ENCODE results near the gene MRPL32. TPM values are rescaled to one million over a fixed set of nuclear protein-coding genes. Genes with fewer than 3 reads are reported as not detected.

MRPL32 gene
- total and polyA plus RNA-seq, 4 experiments from 2014 or later = 42.5 to 53.3 (median 48.8) TPM

- no peaks in the 10 kb centered on the region for H3K36me3 Mint-ChIP-seq
- Histone ChIP-seq H3K9me3 (ENCODE audit: control insufficient read depth in 1 of 2, low read length in 2 of 2) (no peaks in the 10 kb centered on the region), H3K27ac (ENCODE audit: low read depth, low read length) (no peak overlapping the region), H3K36me3 (ENCODE audit: insufficient read depth, low read length) (no peaks in the 10 kb centered on the region), H3K4me3 (ENCODE audit: low read length in 2 of 2) (no peak overlapping the region), H3K4me1 (ENCODE audit: insufficient read depth, low read length) (no peaks in the 10 kb centered on the region), H3K27me3 (ENCODE audit: insufficient read depth, low read length) (no peaks in the 10 kb centered on the region)
- ChIA-PET CTCF (ENCODE audit: partially characterized antibody) (interaction anchor here (0.9 kb wide), 1 partner anchor 23 kb away, joined by 3 read pairs; no protein-coding TSS in a partner anchor), POLR2A (ENCODE audit: partially characterized antibody) (no interaction called here)
- DNase-seq = no peak
- H3K27ac Mint-ChIP-seq = no peak overlapping the region
- H3K4me3 Mint-ChIP-seq = no peak overlapping the region
- intact Hi-C loops (cut with micrococcal nuclease) = no loop called here
- H3K27me3 Mint-ChIP-seq = peaks cover 8 to 11% of the 10 kb centered on the region in 2 donors
- H3K4me1 Mint-ChIP-seq = no peaks in the 10 kb centered on the region
- H3K9me3 Mint-ChIP-seq = peaks cover 0 to 3% (median 0%) of the 10 kb centered on the region in 8 donors
Measured at GRCh38 chr7:42964293-42964692, 32.1 kb downstream of the MRPL32 start.

- no peak overlapping the region for H3K27ac Mint-ChIP-seq
- CTCF ChIA-PET (ENCODE audit: partially characterized antibody) = interaction anchor here (0.9 kb wide), 1 partner anchor 24 kb away, joined by 3 read pairs; no protein-coding TSS in a partner anchor
Measured at GRCh38 chr7:42964849-42965805, 33.0 kb downstream of the MRPL32 start.

DNA sequence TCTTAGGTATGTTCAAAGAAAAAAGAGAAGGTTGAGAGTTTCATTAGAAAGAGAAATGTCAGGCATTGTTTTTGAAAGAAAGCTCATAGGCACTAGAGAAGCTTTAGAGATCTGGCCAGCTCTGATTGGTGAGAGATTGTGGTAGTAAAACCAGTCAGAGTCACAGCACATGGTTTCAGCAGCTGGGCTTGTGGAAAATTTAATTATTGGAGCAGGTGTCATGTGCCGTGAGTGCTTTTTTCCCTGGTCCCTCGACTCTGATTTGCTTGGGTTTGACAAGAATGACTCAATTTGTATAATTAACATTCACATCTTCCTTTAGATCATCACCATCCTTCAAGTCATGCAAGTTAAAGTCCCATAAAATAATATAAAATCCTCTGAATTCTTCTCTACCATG lies 35.2 kb downstream of the MRPL32 start:
- H3K4me1 ChIP-seq (ENCODE audit: insufficient read depth, low read length) = no peaks in the 10 kb centered on the region
- ChIA-PET POLR2A (ENCODE audit: partially characterized antibody) (no interaction called here), CTCF (ENCODE audit: partially characterized antibody) (no interaction called here)
- no peak overlapping the region for H3K27ac Mint-ChIP-seq
- H3K9me3 ChIP-seq (ENCODE audit: control insufficient read depth in 1 of 2, low read length in 2 of 2) = no peaks in the 10 kb centered on the region
- DNase-seq = no peak
- H3K4me3 ChIP-seq (ENCODE audit: low read length in 2 of 2) = no peak overlapping the region
- intact Hi-C loops (cut with micrococcal nuclease) = no loop called here
- H3K36me3 Mint-ChIP-seq = no peaks in the 10 kb centered on the region
- H3K36me3 ChIP-seq (ENCODE audit: insufficient read depth, low read length) = no peaks in the 10 kb centered on the region
- peaks cover 0 to 3% (median 0%) of the 10 kb centered on the region in 8 donors for H3K9me3 Mint-ChIP-seq
- H3K4me1 Mint-ChIP-seq = no peaks in the 10 kb centered on the region
- no peaks in the 10 kb centered on the region for H3K27me3 ChIP-seq (ENCODE audit: insufficient read depth, low read length)
- H3K27me3 Mint-ChIP-seq = peaks cover 0 to 6% of the 10 kb centered on the region in 2 donors
- H3K4me3 Mint-ChIP-seq = no peak overlapping the region
- no peak overlapping the region for H3K27ac ChIP-seq (ENCODE audit: low read depth, low read length)

More at GRCh38 chr7:42964849-42965805, 33.0 kb downstream of the MRPL32 start:
- no peak overlapping the region for H3K27ac ChIP-seq (ENCODE audit: low read depth, low read length)
- H3K9me3 ChIP-seq (ENCODE audit: control insufficient read depth in 1 of 2, low read length in 2 of 2) = no peaks in the 10 kb centered on the region
- Mint-ChIP-seq H3K36me3 (no peaks in the 10 kb centered on the region), H3K9me3 (peaks cover 0 to 2% (median 0%) of the 10 kb centered on the region in 8 donors), H3K27me3 (peaks cover 7 to 9% of the 10 kb centered on the region in 2 donors), H3K4me1 (no peaks in the 10 kb centered on the region), H3K4me3 (no peak overlapping the region)
- H3K4me3 ChIP-seq (ENCODE audit: low read length in 2 of 2) = no peak overlapping the region
- no peak for DNase-seq
- POLR2A ChIA-PET (ENCODE audit: partially characterized antibody) = no interaction called here
- intact Hi-C loops (cut with micrococcal nuclease) = no loop called here
- H3K36me3 ChIP-seq (ENCODE audit: insufficient read depth, low read length) = no peaks in the 10 kb centered on the region
- H3K4me1 ChIP-seq (ENCODE audit: insufficient read depth, low read length) = no peaks in the 10 kb centered on the region
- no peaks in the 10 kb centered on the region for H3K27me3 ChIP-seq (ENCODE audit: insufficient read depth, low read length)

DNA sequence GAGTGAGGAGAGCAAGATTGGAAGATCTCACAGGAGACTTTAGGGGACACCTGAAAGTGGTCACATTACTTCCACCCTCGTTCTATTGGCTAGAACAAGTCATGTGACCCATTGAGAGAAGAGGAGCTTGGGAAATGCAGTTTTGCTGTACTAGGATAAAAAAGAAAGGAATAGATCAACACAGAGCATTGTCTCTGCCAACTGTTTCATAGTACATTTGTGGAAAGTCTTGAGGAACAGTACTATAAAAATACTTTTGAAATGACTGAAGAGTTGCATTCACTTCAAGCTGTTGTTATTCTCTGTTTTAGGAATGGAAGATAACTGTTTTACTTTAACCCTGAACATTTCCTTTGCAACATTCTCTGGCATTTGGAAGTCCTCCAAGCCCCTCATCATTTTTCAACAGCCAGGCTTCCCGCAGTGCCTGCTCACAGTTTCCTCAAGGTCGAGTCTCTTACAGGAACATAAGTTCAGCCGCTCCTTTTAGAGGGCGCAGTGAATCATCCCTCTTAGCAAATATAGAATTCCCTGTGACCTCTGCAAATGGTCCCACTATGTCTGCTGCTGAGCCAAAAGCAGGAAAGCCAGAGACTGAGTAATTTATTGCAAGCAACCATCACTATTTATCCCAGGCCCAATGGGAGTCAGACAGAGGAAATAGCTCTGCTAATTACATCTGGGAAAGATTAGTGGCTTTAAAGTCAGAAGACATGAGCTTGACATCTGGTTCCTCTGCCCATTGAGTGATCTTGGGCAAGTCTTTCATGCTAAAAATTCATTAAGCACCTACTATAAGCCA lies 40.7 kb downstream of the MRPL32 start:
- no peak overlapping the region for H3K27ac ChIP-seq (ENCODE audit: low read depth, low read length)
- no peaks in the 10 kb centered on the region for H3K4me1 ChIP-seq (ENCODE audit: insufficient read depth, low read length)
- peaks cover 0 to 4% (median 0%) of the 10 kb centered on the region in 8 donors for H3K9me3 Mint-ChIP-seq
- ChIA-PET CTCF (ENCODE audit: partially characterized antibody) (no interaction called here), POLR2A (ENCODE audit: partially characterized antibody) (no interaction called here)
- no peak for DNase-seq
- no peaks in the 10 kb centered on the region for H3K36me3 Mint-ChIP-seq
- intact Hi-C loops (cut with micrococcal nuclease) = no loop called here
- H3K4me3 ChIP-seq (ENCODE audit: low read length in 2 of 2) = no peak overlapping the region
- no peaks in the 10 kb centered on the region for H3K36me3 ChIP-seq (ENCODE audit: insufficient read depth, low read length)
- no peaks in the 10 kb centered on the region for H3K27me3 ChIP-seq (ENCODE audit: insufficient read depth, low read length)
- H3K27me3 Mint-ChIP-seq = peaks cover 5 to 7% of the 10 kb centered on the region in 2 donors
- H3K4me3 Mint-ChIP-seq = no peak overlapping the region
- no peaks in the 10 kb centered on the region for H3K4me1 Mint-ChIP-seq
- H3K9me3 ChIP-seq (ENCODE audit: control insufficient read depth in 1 of 2, low read length in 2 of 2) = no peaks in the 10 kb centered on the region
- no peak overlapping the region for H3K27ac Mint-ChIP-seq

GRCh38 chr7:42976371-42976770 lies 44.2 kb downstream of the MRPL32 start:
- Mint-ChIP-seq H3K27ac (no peak overlapping the region), H3K36me3 (no peaks in the 10 kb centered on the region), H3K4me3 (no peak overlapping the region), H3K4me1 (no peaks in the 10 kb centered on the region), H3K27me3 (peaks cover 7 to 11% of the 10 kb centered on the region in 2 donors), H3K9me3 (peaks cover 0 to 2% (median 0%) of the 10 kb centered on the region in 8 donors)
- Histone ChIP-seq H3K9me3 (ENCODE audit: control insufficient read depth in 1 of 2, low read length in 2 of 2) (no peaks in the 10 kb centered on the region), H3K27ac (ENCODE audit: low read depth, low read length) (no peak overlapping the region), H3K27me3 (ENCODE audit: insufficient read depth, low read length) (no peaks in the 10 kb centered on the region), H3K4me3 (ENCODE audit: low read length in 2 of 2) (no peak overlapping the region), H3K36me3 (ENCODE audit: insufficient read depth, low read length) (no peaks in the 10 kb centered on the region), H3K4me1 (ENCODE audit: insufficient read depth, low read length) (no peaks in the 10 kb centered on the region)
- CTCF ChIA-PET (ENCODE audit: partially characterized antibody) = interaction anchor here (0.5 kb wide), 1 partner anchor 596 kb away, joined by 3 read pairs; no protein-coding TSS in a partner anchor
- POLR2A ChIA-PET (ENCODE audit: partially characterized antibody) = no interaction called here
- no peak for DNase-seq
- intact Hi-C loops (cut with micrococcal nuclease) = no loop called here

DNA sequence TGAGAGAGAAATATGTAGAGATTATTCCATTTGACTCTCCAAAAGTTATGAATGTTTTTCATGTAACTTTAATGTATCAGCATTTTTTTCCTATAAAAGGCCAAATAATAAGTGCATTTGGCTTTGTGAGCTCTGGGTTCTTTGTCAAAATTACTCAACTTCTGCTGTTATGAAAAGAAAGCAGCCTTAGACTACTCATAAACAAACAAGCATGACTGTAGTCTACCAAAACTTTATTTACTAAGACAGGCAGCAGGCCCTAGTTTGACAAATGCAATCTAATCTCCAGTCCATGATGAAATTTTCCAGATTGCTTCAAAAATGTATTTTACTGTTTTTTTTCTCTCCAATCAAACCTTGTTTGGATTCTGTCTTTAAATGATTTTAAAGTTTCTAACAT lies 46.3 kb downstream of the MRPL32 start:
- no peaks in the 10 kb centered on the region for H3K4me1 ChIP-seq (ENCODE audit: insufficient read depth, low read length)

GRCh38 chr7:42980084-42980483 lies 47.9 kb downstream of the MRPL32 start:
- ChIA-PET POLR2A (ENCODE audit: partially characterized antibody) (no interaction called here), CTCF (ENCODE audit: partially characterized antibody) (no interaction called here)
- Mint-ChIP-seq H3K27ac (no peak overlapping the region), H3K4me3 (no peak overlapping the region), H3K27me3 (peaks cover 3 to 9% of the 10 kb centered on the region in 2 donors), H3K36me3 (no peaks in the 10 kb centered on the region), H3K9me3 (peaks cover 0 to 6% (median 2%) of the 10 kb centered on the region in 8 donors), H3K4me1 (no peaks in the 10 kb centered on the region)
- H3K36me3 ChIP-seq (ENCODE audit: insufficient read depth, low read length) = no peaks in the 10 kb centered on the region
- no peak overlapping the region for H3K27ac ChIP-seq (ENCODE audit: low read depth, low read length)
- no peaks in the 10 kb centered on the region for H3K4me1 ChIP-seq (ENCODE audit: insufficient read depth, low read length)
- H3K4me3 ChIP-seq (ENCODE audit: low read length in 2 of 2) = no peak overlapping the region
- no peaks in the 10 kb centered on the region for H3K9me3 ChIP-seq (ENCODE audit: control insufficient read depth in 1 of 2, low read length in 2 of 2)
- no peak for DNase-seq
- no peaks in the 10 kb centered on the region for H3K27me3 ChIP-seq (ENCODE audit: insufficient read depth, low read length)
- intact Hi-C loops (cut with micrococcal nuclease) = no loop called here

More for the DNA sequence above, 46.3 kb downstream of the MRPL32 start:
- no peak for DNase-seq
- ChIA-PET CTCF (ENCODE audit: partially characterized antibody) (no interaction called here), POLR2A (ENCODE audit: partially characterized antibody) (no interaction called here)
- Mint-ChIP-seq H3K4me1 (no peaks in the 10 kb centered on the region), H3K9me3 (peaks cover 0 to 4% (median 0%) of the 10 kb centered on the region in 8 donors), H3K4me3 (no peak overlapping the region), H3K36me3 (no peaks in the 10 kb centered on the region), H3K27me3 (peaks cover 7 to 11% of the 10 kb centered on the region in 2 donors), H3K27ac (no peak overlapping the region)
- H3K4me3 ChIP-seq (ENCODE audit: low read length in 2 of 2) = no peak overlapping the region
- no peaks in the 10 kb centered on the region for H3K9me3 ChIP-seq (ENCODE audit: control insufficient read depth in 1 of 2, low read length in 2 of 2)
- H3K36me3 ChIP-seq (ENCODE audit: insufficient read depth, low read length) = no peaks in the 10 kb centered on the region
- H3K27ac ChIP-seq (ENCODE audit: low read depth, low read length) = no peak overlapping the region
- H3K27me3 ChIP-seq (ENCODE audit: insufficient read depth, low read length) = no peaks in the 10 kb centered on the region
- intact Hi-C loops (cut with micrococcal nuclease) = no loop called here

All from CD4-positive, alpha-beta memory T cell (primary cell).